OCI-LY7 (cell line): Measurements from ENCODE around the gene HMX2. TPM values are rescaled to one million over a fixed set of nuclear protein-coding genes. Genes with fewer than 3 reads are reported as not detected.
"Not testable (repeated sequence)": the region's sequence is repeated elsewhere in the genome, so short reads cannot be mapped to it uniquely, and the experiment has no call there.

Experiments used
- BruUV-seq: library from RNA; stranded (reverse); fragments of 400-500 nt; replicated peaks from 2 replicates; lab custom pipeline; 2021; lab: Mats Ljungman, UMichigan
- CTCF ChIA-PET: fragments of 300-600 bp; sonication (Branson Sonifier 250); formaldehyde crosslinking; loops from one replicate; lab custom pipeline; 2022; ENCODE audit warnings: antibody characterized with exemption; ENCODE audit not compliant: unreplicated experiment; lab: Charles Lee
- POLR2A ChIA-PET: fragments of 300-600 bp; sonication (Branson Sonifier 250); formaldehyde crosslinking; loops from one replicate; lab custom pipeline; 2022; ENCODE audit warnings: antibody characterized with exemption; lab: Charles Lee
- DNase-seq: peaks from one replicate; pipeline ENCODE4 v3.0.0-alpha.2; 2015; ENCODE audit warnings: low spot score
- H2AFZ ChIP-seq: fragments of 200-600 bp; sonication (generic), shearing (Covaris generic); 2 replicates; pipeline ENCODE4 v1.6.1; 2014; ENCODE audit warnings: mild to moderate bottlenecking, antibody characterized with exemption, low read length, moderate library complexity
- H3K27ac ChIP-seq: fragments of 200-600 bp; sonication (generic); 2 replicates; pipeline ENCODE4 v1.5.1; 2014; ENCODE audit warnings: mixed run types, low read depth, mild to moderate bottlenecking, moderate library complexity, low read length, inconsistent platforms; ENCODE audit not compliant: poor library complexity, severe bottlenecking
- H3K36me3 ChIP-seq: fragments of 200-600 bp; sonication (generic); 2 replicates; pipeline ENCODE4 v1.6.1; 2014; ENCODE audit warnings: mild to moderate bottlenecking, antibody characterized with exemption, low read length, moderate library complexity, mixed read lengths; ENCODE audit not compliant: insufficient read depth
- H3K4me1 ChIP-seq: fragments of 200-600 bp; sonication (generic); 2 replicates; pipeline ENCODE4 v1.5.1; 2014; ENCODE audit warnings: mild to moderate bottlenecking, low read length; ENCODE audit not compliant: insufficient read depth, poor library complexity, severe bottlenecking
- H3K4me2 ChIP-seq: fragments of 200-600 bp; sonication (generic); 2 replicates; pipeline ENCODE4 v1.6.1; 2014; ENCODE audit warnings: mild to moderate bottlenecking, low read length
- H3K4me3 ChIP-seq: fragments of 200-600 bp; sonication (generic); 2 replicates; pipeline ENCODE4 v1.5.1; 2014; ENCODE audit warnings: mild to moderate bottlenecking, low read depth, low read length; ENCODE audit not compliant: poor library complexity, severe bottlenecking
- H3K79me2 ChIP-seq: fragments of 200-600 bp; sonication (generic); 2 replicates; pipeline ENCODE4 v1.6.1; 2016; ENCODE audit warnings: low read depth, mild to moderate bottlenecking, low read length, moderate library complexity, mixed read lengths; ENCODE audit not compliant: insufficient read depth
- H3K9me2 ChIP-seq: fragments of 200-600 bp; sonication (generic); 2 replicates; pipeline ENCODE4 v1.6.1; 2016; ENCODE audit warnings: mild to moderate bottlenecking, low read length, mixed read lengths; ENCODE audit not compliant: insufficient read depth
- H3K9me3 ChIP-seq: fragments of 200-600 bp; sonication (generic); 2 replicates; pipeline ENCODE4 v1.6.1; 2014; ENCODE audit warnings: mild to moderate bottlenecking, mixed run types, low read length, mixed read lengths
- H4K20me1 ChIP-seq: fragments of 200-600 bp; sonication (generic); 2 replicates; pipeline ENCODE4 v1.6.1; 2014; ENCODE audit warnings: mild to moderate bottlenecking, antibody characterized with exemption, low read length, moderate library complexity, mixed read lengths; ENCODE audit not compliant: insufficient read depth
- EZH2phosphoT487 ChIP-seq: fragments of 200-600 bp; sonication (generic); IDR thresholded peaks from 2 replicates; pipeline ENCODE4 v1.6.1; 2018; ENCODE audit warnings: low read depth, borderline replicate concordance, mild to moderate bottlenecking, mixed run types, antibody characterized with exemption, low read length, moderate library complexity, mixed read lengths
- intact Hi-C: fragments of 100-400 bp; cut with micrococcal nuclease; formaldehyde crosslinking; loops from one replicate; pipeline ENCODE4 v1.10.0; 2022; ENCODE audit not compliant: unreplicated experiment
- total RNA-seq, 2 experiments: library from RNA; depleted of rRNA in 1 of 2; stranded (reverse); fragments of >200 nt in 1 of 2; shearing (Covaris generic) in 1 of 2; gene quantifications; 2 replicates each; pipeline ENCODE4 v1.2.3, GENCODE V29; 2014 to 2022
- TF ChIP-seq, protein P1 (sequence below): fragments of 200-600 bp; sonication (generic); conservative IDR thresholded peaks from 2 replicates; pipeline ENCODE4 v1.5.1; 2014; ENCODE audit warnings: mild to moderate bottlenecking, antibody characterized with exemption, low read length, moderate library complexity, mixed read lengths

HMX2 gene
- total RNA-seq, 2 experiments from 2014 or later = 1.2 to 2.4 TPM

DNA sequence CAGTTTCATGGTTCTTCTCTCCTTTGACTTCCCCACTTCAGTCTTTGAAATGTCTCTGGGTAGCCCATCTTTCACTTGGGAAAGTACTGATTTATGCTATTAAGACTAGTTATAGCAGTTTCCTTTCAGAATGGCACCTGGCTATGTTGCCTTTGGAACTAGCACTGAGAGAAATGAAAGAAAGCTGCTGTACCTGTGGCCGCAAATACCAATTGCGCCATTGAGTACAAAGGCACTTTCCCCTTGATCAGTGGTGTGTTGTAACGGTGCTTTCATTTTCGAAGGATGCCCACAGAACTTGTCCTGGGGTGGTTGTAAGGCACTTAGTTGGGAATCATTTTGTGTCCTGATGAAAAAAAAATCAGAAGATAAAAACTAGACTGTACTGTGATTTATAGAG is 23.0 kb downstream of the HMX2 start:
- POLR2A ChIA-PET = interaction anchor here (2.1 kb wide), 1 partner anchor 17 kb away, joined by 5 read pairs; the partner anchor contains the start of gene BUB3
- peaks cover 75% of the 10 kb centered on the region for H3K36me3 ChIP-seq
- no TSS peak for BruUV-seq

DNA sequence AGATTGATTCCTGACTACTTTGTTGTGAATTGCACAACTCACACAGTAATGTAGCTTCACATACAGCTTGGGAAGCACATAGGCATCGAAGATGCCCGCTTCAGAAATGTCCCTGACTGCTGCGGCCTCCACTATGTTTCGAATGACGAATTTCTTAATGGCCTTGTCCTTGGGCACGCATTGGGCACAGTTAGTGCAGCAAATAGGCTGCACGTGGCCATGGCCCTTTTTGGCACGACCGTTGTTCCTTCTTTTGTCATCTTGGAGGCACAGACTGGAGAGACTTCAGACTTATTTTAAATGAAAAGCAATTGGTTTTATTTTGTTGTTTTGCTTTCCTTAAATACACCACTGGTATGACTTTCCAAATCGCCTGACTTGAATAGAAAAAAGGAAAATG is 23.7 kb downstream of the HMX2 start:
- H3K36me3 ChIP-seq = peaks cover 75% of the 10 kb centered on the region
- H3K4me2 ChIP-seq, H3K4me1 ChIP-seq, H3K27ac ChIP-seq, H3K9me3 ChIP-seq, H2AFZ ChIP-seq, intact Hi-C loops, H3K79me2 ChIP-seq, H3K4me3 ChIP-seq, H3K9me2 ChIP-seq, CTCF ChIA-PET, DNase-seq, H4K20me1 ChIP-seq, BruUV-seq: not testable (repeated sequence)
- POLR2A ChIA-PET = interaction anchor here (1.2 to 2.1 kb wide), 2 partner anchors 18 to 70 kb away, joined by 3 to 5 read pairs; partner anchors contain the start of gene BUB3

More for the DNA sequence above, 23.0 kb downstream of the HMX2 start:
- Histone ChIP-seq H4K20me1 (no peaks in the 10 kb centered on the region; the same call in 1 of the 2 replicates), H2AFZ (no peak overlapping the region), H3K9me2 (no peaks in the 10 kb centered on the region), H3K27ac (no peak overlapping the region), H3K9me3 (no peaks in the 10 kb centered on the region), H3K4me1 (no peaks in the 10 kb centered on the region), H3K4me3 (no peak overlapping the region), H3K79me2 (peaks cover 7% of the 10 kb centered on the region; the same call in 1 of the 2 replicates), H3K4me2 (no peak overlapping the region)
- no peak for TF ChIP-seq EZH2phosphoT487
- TF ChIP-seq, protein P1, sequence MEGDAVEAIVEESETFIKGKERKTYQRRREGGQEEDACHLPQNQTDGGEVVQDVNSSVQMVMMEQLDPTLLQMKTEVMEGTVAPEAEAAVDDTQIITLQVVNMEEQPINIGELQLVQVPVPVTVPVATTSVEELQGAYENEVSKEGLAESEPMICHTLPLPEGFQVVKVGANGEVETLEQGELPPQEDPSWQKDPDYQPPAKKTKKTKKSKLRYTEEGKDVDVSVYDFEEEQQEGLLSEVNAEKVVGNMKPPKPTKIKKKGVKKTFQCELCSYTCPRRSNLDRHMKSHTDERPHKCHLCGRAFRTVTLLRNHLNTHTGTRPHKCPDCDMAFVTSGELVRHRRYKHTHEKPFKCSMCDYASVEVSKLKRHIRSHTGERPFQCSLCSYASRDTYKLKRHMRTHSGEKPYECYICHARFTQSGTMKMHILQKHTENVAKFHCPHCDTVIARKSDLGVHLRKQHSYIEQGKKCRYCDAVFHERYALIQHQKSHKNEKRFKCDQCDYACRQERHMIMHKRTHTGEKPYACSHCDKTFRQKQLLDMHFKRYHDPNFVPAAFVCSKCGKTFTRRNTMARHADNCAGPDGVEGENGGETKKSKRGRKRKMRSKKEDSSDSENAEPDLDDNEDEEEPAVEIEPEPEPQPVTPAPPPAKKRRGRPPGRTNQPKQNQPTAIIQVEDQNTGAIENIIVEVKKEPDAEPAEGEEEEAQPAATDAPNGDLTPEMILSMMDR = no peak
- intact Hi-C loops = no loop called here
- no peak for DNase-seq
- CTCF ChIA-PET = no interaction called here

DNA sequence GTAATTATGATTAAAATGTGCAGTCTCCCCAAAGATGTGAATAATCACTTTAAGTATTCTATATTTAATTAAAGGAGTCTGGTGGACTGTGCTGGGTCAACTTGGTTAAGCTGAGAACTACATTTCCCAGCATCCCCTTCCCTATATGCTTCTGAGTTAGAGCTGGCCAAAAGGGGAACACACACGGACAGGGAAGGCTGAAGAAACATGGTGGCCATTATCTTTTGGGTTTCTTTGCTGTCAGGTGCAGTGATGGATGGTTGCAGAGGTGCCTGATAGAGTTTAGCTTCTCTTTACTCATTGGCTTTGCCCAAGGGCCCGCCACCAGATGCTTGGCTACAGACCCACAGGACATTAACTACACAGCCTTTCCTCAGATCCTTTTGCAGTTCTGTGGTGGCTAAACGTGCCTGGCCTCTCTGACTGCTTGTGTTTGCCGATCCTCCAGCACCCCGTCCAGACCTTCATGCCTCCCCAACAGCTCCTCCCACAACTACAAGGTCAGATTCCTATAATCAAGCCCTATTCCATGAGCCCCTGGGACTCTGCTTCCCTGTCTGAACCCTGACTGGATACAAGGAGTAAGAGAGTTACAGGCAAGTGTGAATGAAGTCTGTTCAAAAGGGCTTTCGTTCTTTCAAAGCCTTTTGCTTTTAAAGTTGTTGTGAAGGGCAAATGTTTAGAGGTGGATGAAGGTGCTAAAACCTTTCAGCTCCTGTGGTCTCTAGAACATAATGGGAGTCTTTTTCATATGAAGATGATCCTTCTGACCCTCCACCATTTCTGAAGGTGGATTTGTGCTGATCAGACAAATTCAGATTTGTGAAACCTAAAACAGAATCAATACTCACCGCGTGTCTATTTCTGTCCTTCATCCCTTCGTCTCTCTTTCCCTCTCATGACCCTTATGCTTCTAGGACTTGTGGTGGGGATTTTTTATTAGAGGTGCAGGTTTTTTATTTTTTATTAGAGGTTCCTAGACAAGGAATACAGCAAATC is 27.8 kb downstream of the HMX2 start:
- H3K36me3 ChIP-seq = peaks cover 43% of the 10 kb centered on the region
- ChIA-PET POLR2A (interaction anchor here (0.7 to 0.9 kb wide), 2 partner anchors 9 to 20 kb away, joined by 3 to 4 read pairs; no protein-coding TSS in a partner anchor), CTCF (no interaction called here)
- H3K4me3 ChIP-seq = no peak overlapping the region
- H2AFZ ChIP-seq = no peak overlapping the region
- no TSS peak for BruUV-seq
- no peaks in the 10 kb centered on the region for H4K20me1 ChIP-seq
- DNase-seq = no peak
- TF ChIP-seq, protein P1 = no peak
- no peak for TF ChIP-seq EZH2phosphoT487
- no peak overlapping the region for H3K4me2 ChIP-seq
- no peaks in the 10 kb centered on the region for H3K9me2 ChIP-seq
- H3K4me1 ChIP-seq = no peaks in the 10 kb centered on the region
- intact Hi-C loops = no loop called here
- no peak overlapping the region for H3K27ac ChIP-seq
- H3K9me3 ChIP-seq = no peaks in the 10 kb centered on the region
- no peaks in the 10 kb centered on the region for H3K79me2 ChIP-seq

DNA sequence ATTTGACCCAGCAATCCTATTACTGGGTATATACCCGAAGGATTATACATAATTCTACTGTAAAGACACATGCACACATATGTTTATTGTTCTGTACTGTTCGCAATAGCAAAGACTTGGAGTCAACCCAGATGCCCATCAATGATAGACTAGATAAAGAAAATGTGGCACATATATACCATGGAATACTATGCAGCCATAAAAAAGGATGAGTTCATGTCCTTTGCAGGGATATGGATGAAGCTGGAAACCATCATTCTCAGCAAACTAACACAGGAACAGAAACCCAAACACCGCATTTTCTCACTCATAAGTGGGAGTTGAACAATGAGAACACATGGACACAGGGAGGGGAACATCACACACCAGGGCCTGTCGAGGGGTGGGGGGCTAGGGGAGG is 30.5 kb downstream of the HMX2 start:
- H3K4me2 ChIP-seq, H3K4me3 ChIP-seq, H4K20me1 ChIP-seq, H3K79me2 ChIP-seq, H3K9me3 ChIP-seq, DNase-seq, H3K27ac ChIP-seq, H3K9me2 ChIP-seq, CTCF ChIA-PET, H2AFZ ChIP-seq, intact Hi-C loops, H3K4me1 ChIP-seq, POLR2A ChIA-PET, BruUV-seq: not testable (repeated sequence)
- peaks cover 28% of the 10 kb centered on the region for H3K36me3 ChIP-seq
